HepG2 (cell line): ENCODE measurements around the gene SERPINF2.

Source experiments
- JUN ChIP-seq: sonication (generic); formaldehyde crosslinking; IDR thresholded peaks from 2 replicates; pipeline ENCODE4 v1.4.0; 2020; ENCODE audit warnings: mild to moderate bottlenecking, missing genetic modification reagents
- MYC ChIP-seq: sonication (generic); formaldehyde crosslinking; IDR thresholded peaks from 2 replicates; pipeline ENCODE4 v1.9.0; 2021; ENCODE audit warnings: missing genetic modification reagents, borderline replicate concordance
- NONO ChIP-seq, 2 experiments: fragments of 450-650 bp in 1 of 2; sonication (generic) in 1 of 2; formaldehyde crosslinking in 1 of 2; IDR thresholded peaks in 1 of 2; conservative IDR thresholded peaks in 1 of 2; 2 replicates each; pipeline versions ENCODE4 v1.6.1 to v1.8.0; 2017 to 2022; ENCODE audit warnings: mild to moderate bottlenecking in 1 of 2, missing genetic modification reagents in 1 of 2, moderate library complexity in 1 of 2
- PAX8 ChIP-seq: sonication (generic); formaldehyde crosslinking; IDR thresholded peaks from 2 replicates; pipeline ENCODE4 v1.8.0; 2022; ENCODE audit warnings: mild to moderate bottlenecking, missing genetic modification reagents, borderline replicate concordance
- POLR2AphosphoS5 ChIP-seq: IDR thresholded peaks from 2 replicates; pipeline ENCODE4 v1.6.1; 2012; ENCODE audit warnings: low read depth, low read length
- SMC3 ChIP-seq: IDR thresholded peaks from 2 replicates; pipeline ENCODE4 v1.6.1; 2011; ENCODE audit warnings: low read length, improper control_type of control experiment

- TF ChIP-seq JUN, result no peak
- TF ChIP-seq SMC3, result no peak
- TF ChIP-seq MYC (CRISPR knock-in tag), result no peak
- no peak for TF ChIP-seq POLR2AphosphoS5
- no peak for TF ChIP-seq NONO (IDR thresholded peaks at IDR 0.05)
- TF ChIP-seq NONO (CRISPR knock-in tag; conservative IDR thresholded peaks at IDR 0.05), result no peak
- TF ChIP-seq PAX8 (CRISPR knock-in tag), result no peak
Observed at GRCh38 chr17:1707107-1707506, 35.6 kb upstream of the SERPINF2 start.
